Neural progenitor cell (in vitro differentiated cells): ENCODE measurements around the gene CACNA1C. TPM values are rescaled to one million over a fixed set of nuclear protein-coding genes. Genes with fewer than 3 reads are reported as not detected.

Experiments
- DNase-seq: peaks from one replicate; pipeline ENCODE4 v3.0.0-alpha.2; 2016; ENCODE audit warnings: low spot score
- H2AFZ ChIP-seq: fragments of 200-600 bp; sonication (generic); replicated peaks from 2 replicates; pipeline ENCODE4 v1.6.1; 2016; ENCODE audit warnings: antibody characterized with exemption
- H3F3A ChIP-seq: fragments of 200-600 bp; sonication (generic); 2 replicates; pipeline ENCODE4 v1.6.1; 2016; ENCODE audit warnings: antibody characterized with exemption, low read depth
- H3K27ac ChIP-seq: fragments of 200-600 bp; sonication (generic); 2 replicates; pipeline ENCODE4 v1.5.1; 2016; ENCODE audit warnings: mild to moderate bottlenecking
- H3K27me3 ChIP-seq: fragments of 200-600 bp; sonication (generic); 2 replicates; pipeline ENCODE4 v1.6.1; 2016; ENCODE audit warnings: mild to moderate bottlenecking, moderate library complexity
- H3K36me3 ChIP-seq: fragments of 200-600 bp; sonication (generic); 2 replicates; pipeline ENCODE4 v1.5.1; 2016
- H3K4me1 ChIP-seq: fragments of 200-600 bp; sonication (generic); 2 replicates; pipeline ENCODE4 v1.6.1; 2016; ENCODE audit warnings: mixed run types
- H3K4me2 ChIP-seq: fragments of 200-600 bp; sonication (generic); 2 replicates; pipeline ENCODE4 v1.6.1; 2016
- H3K4me3 ChIP-seq: fragments of 200-600 bp; sonication (generic); 2 replicates; pipeline ENCODE4 v1.5.1; 2016
- H3K79me2 ChIP-seq: fragments of 200-600 bp; sonication (generic); 2 replicates; pipeline ENCODE4 v1.6.1; 2016; ENCODE audit warnings: low read depth
- H3K9ac ChIP-seq: fragments of 200-600 bp; sonication (generic); 2 replicates; pipeline ENCODE4 v1.6.1; 2016
- H3K9me3 ChIP-seq: fragments of 200-600 bp; sonication (generic); 2 replicates; pipeline ENCODE4 v1.5.1; 2016; ENCODE audit warnings: low read depth
- H4K20me1 ChIP-seq: fragments of 200-600 bp; sonication (generic); 2 replicates; pipeline ENCODE4 v1.6.1; 2016; ENCODE audit warnings: low read depth
- H3K27ac Mint-ChIP-seq: 3 replicates; pipeline ENCODE4 v1.8.0; 2021; ENCODE audit warnings: mixed read lengths
- H3K27me3 Mint-ChIP-seq: 2 replicates; pipeline ENCODE4 v1.8.0; 2022; ENCODE audit warnings: low read depth, mild to moderate bottlenecking, inconsistent platforms, moderate library complexity, mixed read lengths; ENCODE audit not compliant: insufficient read depth
- H3K36me3 Mint-ChIP-seq: 3 replicates; pipeline ENCODE4 v1.8.0; 2021; ENCODE audit warnings: mixed read lengths
- H3K4me1 Mint-ChIP-seq: 3 replicates; pipeline ENCODE4 v1.8.0; 2021; ENCODE audit warnings: mixed read lengths
- H3K4me3 Mint-ChIP-seq: 3 replicates; pipeline ENCODE4 v1.8.0; 2021; ENCODE audit warnings: mild to moderate bottlenecking, moderate library complexity, mixed read lengths
- H3K9me3 Mint-ChIP-seq: 3 replicates; pipeline ENCODE4 v1.8.0; 2020; ENCODE audit warnings: mixed read lengths
- CTCF ChIP-seq: fragments of 200-600 bp; sonication (generic); IDR thresholded peaks from 2 replicates; pipeline ENCODE4 v1.5.1; 2017; ENCODE audit warnings: antibody characterized with exemption, mild to moderate bottlenecking
- EZH2 ChIP-seq: fragments of 200-600 bp; sonication (generic); IDR thresholded peaks from 2 replicates; pipeline ENCODE4 v1.6.1; 2017; ENCODE audit warnings: antibody characterized with exemption, mild to moderate bottlenecking, moderate library complexity
- EZH2phosphoT487 ChIP-seq: fragments of 200-600 bp; sonication (generic); IDR thresholded peaks from 2 replicates; pipeline ENCODE4 v1.6.1; 2017; ENCODE audit warnings: antibody characterized with exemption
- total RNA-seq: library from RNA; depleted of rRNA; stranded (reverse); fragments of >200 nt; gene quantifications from 2 replicates; pipeline ENCODE4 v1.2.3, GENCODE V29; 2015; ENCODE audit warnings: low replicate concordance

Gene CACNA1C
- total RNA-seq, 1 donor from 2014 or later: 2.7 TPM

- Histone ChIP-seq H3K36me3 (no peaks in the 10 kb centered on the region), H4K20me1 (no peaks in the 10 kb centered on the region), H3K27me3 (peaks cover 26% of the 10 kb centered on the region), H3K9me3 (no peaks in the 10 kb centered on the region), H3K27ac (no peak overlapping the region), H3K9ac (no peak overlapping the region), H3K79me2 (no peaks in the 10 kb centered on the region), H2AFZ (no peak overlapping the region), H3F3A (no peaks in the 10 kb centered on the region), H3K4me3 (no peak overlapping the region), H3K4me1 (no peaks in the 10 kb centered on the region), H3K4me2 (no peak overlapping the region)
- H3K4me3 Mint-ChIP-seq: no peak overlapping the region
- no peak for TF ChIP-seq CTCF
- no peak for TF ChIP-seq EZH2phosphoT487
- no peak for TF ChIP-seq EZH2
- peaks cover 9% of the 10 kb centered on the region for H3K27me3 Mint-ChIP-seq
- H3K9me3 Mint-ChIP-seq: no peaks in the 10 kb centered on the region
- H3K36me3 Mint-ChIP-seq: no peaks in the 10 kb centered on the region
- no peak for DNase-seq
- no peak overlapping the region for H3K27ac Mint-ChIP-seq
- H3K4me1 Mint-ChIP-seq: peaks cover 3% of the 10 kb centered on the region
These were observed 517.8 kb downstream of the CACNA1C start for GRCh38 chr12:2570562-2570961.

GRCh38 chr12:2574355-2574935 is 521.7 kb downstream of the CACNA1C start:
- no peak overlapping the region for H2AFZ ChIP-seq

DNA sequence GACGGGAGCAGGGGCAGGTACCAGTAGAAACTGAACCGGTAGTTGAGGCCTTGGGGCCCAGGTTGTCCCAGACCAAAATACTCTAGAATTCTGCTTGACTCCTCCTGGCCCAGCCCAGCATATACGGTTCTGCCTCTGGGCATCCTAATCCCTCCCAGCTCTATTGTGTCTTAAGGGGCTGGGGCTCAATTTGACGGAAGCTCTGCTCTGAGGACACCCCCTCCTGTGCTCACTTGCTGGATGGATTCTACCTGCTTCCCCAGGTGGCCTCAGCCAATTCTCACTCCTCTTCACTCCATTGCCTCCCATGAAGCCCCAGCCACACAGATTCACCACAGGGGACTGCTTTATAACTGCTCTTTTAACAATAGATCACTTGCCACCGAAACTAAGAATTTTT is 522.5 kb downstream of the CACNA1C start:
- Histone ChIP-seq H2AFZ (no peak overlapping the region), H4K20me1 (no peaks in the 10 kb centered on the region), H3K27me3 (peaks cover 26% of the 10 kb centered on the region), H3K9me3 (no peaks in the 10 kb centered on the region), H3K79me2 (no peaks in the 10 kb centered on the region), H3K4me1 (no peaks in the 10 kb centered on the region), H3K9ac (no peak overlapping the region), H3F3A (no peaks in the 10 kb centered on the region), H3K27ac (no peak overlapping the region), H3K4me2 (no peak overlapping the region), H3K36me3 (no peaks in the 10 kb centered on the region), H3K4me3 (no peak overlapping the region)
- H3K27me3 Mint-ChIP-seq: peaks cover 11% of the 10 kb centered on the region
- TF ChIP-seq CTCF: no peak
- no peak for TF ChIP-seq EZH2
- TF ChIP-seq EZH2phosphoT487: no peak
- no peak for DNase-seq
- no peaks in the 10 kb centered on the region for H3K9me3 Mint-ChIP-seq
- no peak overlapping the region for H3K27ac Mint-ChIP-seq
- no peaks in the 10 kb centered on the region for H3K36me3 Mint-ChIP-seq
- peaks cover 3% of the 10 kb centered on the region for H3K4me1 Mint-ChIP-seq
- no peak overlapping the region for H3K4me3 Mint-ChIP-seq

More at GRCh38 chr12:2574355-2574935, 521.7 kb downstream of the CACNA1C start:
- Mint-ChIP-seq H3K36me3 (no peaks in the 10 kb centered on the region), H3K4me1 (peaks cover 3% of the 10 kb centered on the region), H3K9me3 (no peaks in the 10 kb centered on the region), H3K27ac (no peak overlapping the region), H3K27me3 (peaks cover 9% of the 10 kb centered on the region), H3K4me3 (no peak overlapping the region)
- Histone ChIP-seq H3K27me3 (peaks cover 26% of the 10 kb centered on the region), H3K4me2 (no peak overlapping the region), H3K36me3 (no peaks in the 10 kb centered on the region), H3K9me3 (no peaks in the 10 kb centered on the region), H3F3A (no peaks in the 10 kb centered on the region), H3K9ac (no peak overlapping the region), H4K20me1 (no peaks in the 10 kb centered on the region), H3K4me3 (no peak overlapping the region), H3K4me1 (no peaks in the 10 kb centered on the region), H3K27ac (no peak overlapping the region), H3K79me2 (no peaks in the 10 kb centered on the region)
- no peak for DNase-seq
- TF ChIP-seq EZH2: no peak

DNA sequence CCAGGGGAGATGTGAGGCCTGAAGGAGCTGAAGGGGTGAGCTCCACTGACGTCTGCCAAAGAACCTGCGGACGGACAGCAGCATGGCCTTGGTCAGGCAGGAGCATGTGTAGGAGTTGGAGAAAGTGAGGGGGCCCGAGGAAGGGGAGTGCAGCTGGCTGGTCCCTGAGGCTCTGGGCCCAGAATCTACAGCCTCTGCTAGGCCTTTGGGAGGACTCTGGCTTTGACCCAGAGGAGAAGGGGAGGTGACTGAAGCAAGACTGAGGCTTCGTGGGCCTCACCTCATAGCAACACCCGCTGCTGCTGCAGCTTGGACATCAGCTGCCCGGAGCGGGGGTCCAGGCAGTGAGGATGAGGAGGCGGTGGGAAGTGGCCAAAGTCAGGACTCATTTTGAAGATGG is 525.4 kb downstream of the CACNA1C start:
- Mint-ChIP-seq H3K27ac (peak overlapping the region; percentile 86), H3K4me3 (peak overlapping the region; percentile 52), H3K9me3 (no peaks in the 10 kb centered on the region), H3K4me1 (peaks cover 5% of the 10 kb centered on the region), H3K27me3 (peaks cover 3% of the 10 kb centered on the region), H3K36me3 (no peaks in the 10 kb centered on the region)
- H3K27ac ChIP-seq: no peak overlapping the region
- H3K79me2 ChIP-seq: no peaks in the 10 kb centered on the region
- H3K4me1 ChIP-seq: no peaks in the 10 kb centered on the region
- H2AFZ ChIP-seq: no peak overlapping the region
- no peak for DNase-seq
- H3K9ac ChIP-seq: no peak overlapping the region
- no peak overlapping the region for H3K4me2 ChIP-seq
- no peak overlapping the region for H3K4me3 ChIP-seq
- H4K20me1 ChIP-seq: no peaks in the 10 kb centered on the region
- H3F3A ChIP-seq: no peaks in the 10 kb centered on the region
- TF ChIP-seq EZH2 (no peak), CTCF (no peak)
- no peaks in the 10 kb centered on the region for H3K36me3 ChIP-seq
- H3K9me3 ChIP-seq: no peaks in the 10 kb centered on the region
- peaks cover 29% of the 10 kb centered on the region for H3K27me3 ChIP-seq
